Measurements from ENCODE around the gene C5.
"Not testable (repeated sequence)": the region's sequence is repeated elsewhere in the genome, so short reads cannot be mapped to it uniquely, and the experiment has no call there.

C5 gene

DNA sequence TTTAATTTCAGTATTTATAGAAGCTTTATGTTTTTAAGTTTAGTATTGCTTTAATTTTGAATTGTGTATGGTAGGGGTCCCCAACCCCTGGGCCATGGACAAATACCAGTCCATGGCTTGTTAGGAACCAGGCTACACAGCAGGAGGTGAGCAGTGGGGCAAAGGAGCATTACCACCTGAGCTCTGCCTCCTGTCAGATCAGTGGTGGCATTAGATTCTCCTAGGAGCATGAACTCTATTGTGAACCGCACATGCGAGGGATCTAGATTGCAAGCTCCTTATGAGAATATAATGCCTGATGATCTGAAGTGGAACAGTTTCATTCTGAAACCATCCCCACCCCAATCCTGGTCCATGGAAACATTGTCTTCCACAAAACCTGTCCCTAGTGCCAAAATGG, 1.9 kb downstream of the C5 start:
- no peak for DNase-seq

DNA sequence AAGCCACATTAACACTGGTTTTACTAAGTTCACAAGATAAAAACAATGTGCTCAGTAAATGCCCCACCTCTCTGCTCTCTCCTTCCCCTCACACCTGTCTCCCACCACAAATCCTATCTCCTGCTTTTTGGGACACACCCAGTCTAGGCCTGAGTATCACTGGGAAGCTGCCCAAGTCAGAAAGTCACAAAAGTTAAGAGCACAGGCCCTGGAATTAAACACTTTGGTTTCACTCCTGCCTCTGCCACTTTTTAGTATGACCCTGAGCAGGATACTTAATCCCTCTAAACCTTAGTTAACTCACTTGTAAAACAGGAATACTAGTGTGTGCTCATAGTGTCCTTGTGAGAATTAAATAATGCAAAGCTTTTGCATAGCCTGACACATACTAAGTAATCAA, 11.3 kb downstream of the C5 start:
- no peak for DNase-seq

DNA sequence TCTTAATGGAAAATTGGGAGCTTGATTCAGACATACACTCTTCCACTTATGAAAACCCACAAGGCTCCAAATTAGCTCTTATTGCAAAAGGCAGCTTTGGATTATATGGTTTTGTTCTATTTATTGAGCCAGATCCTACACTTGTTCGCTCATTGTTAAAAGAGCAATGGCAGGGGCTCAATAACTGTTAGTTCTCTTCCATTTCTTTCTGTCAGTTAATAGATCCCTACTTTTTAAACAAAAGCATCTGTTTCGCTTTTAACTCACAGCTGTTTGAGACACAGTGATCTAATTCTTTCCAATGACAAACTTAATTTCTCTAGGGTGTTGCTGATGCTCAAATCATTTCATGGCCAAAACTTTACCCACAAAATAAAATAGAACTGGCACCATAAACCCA, 11.7 kb downstream of the C5 start:
- DNase-seq: no peak

DNA sequence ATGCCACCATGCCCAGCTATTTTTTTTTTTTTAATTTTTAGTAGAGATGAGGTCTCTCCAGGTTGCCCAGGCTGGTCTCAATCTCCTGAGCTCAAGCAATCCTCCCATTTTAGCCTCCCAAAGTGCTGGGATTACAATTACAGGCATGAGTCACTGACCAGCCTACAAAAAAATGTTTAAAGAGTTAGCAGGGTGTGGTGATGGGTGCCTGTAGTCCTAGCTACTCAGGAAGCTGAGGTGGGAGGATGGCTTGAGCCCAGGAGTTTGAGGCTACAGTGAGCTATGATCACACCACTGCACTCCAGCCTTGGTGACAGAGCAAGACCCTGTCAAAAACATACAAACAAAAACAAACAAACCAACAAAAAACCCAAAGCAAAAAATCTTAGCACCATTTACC, 14.4 kb downstream of the C5 start:
- not testable (repeated sequence) for DNase-seq

DNA sequence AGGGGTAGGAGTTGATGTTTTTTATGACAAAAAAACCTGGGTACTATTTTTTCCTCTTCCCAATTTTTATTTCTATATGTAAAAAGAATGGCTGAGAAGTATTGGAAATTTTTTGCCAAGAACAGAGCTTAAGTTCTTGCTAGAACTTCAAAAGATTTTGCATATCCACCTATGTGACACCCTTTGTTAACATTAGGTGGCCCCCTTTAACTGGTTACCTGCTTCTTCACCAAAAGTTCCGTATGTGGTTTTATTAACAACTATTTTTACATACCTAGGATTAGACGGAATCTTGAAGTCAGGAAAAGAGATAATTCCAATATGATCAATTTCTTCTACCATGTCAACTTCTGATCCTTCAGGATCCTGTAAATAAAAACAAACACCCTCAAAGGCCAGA, 15.5 kb downstream of the C5 start:
- no peak for DNase-seq

DNA sequence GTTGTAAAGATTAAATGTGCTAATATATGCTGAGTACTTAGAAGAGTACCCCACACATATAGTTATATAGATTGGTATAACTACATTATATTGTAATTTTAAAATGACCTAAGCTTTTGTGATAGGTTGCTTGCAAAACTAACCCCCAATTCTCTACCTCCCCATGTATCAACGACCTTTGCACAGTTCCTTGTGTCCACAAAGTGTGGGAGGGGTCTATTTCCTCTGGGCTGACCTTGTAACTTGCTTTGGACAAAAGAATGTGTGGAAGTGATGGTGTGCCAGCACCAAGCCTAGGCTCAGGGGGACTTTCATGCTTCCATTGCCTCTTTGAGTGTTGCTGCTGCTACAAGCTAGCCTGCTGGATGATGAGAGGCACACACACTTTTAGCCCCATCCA, 20.6 kb downstream of the C5 start:
- no peak for DNase-seq

DNA sequence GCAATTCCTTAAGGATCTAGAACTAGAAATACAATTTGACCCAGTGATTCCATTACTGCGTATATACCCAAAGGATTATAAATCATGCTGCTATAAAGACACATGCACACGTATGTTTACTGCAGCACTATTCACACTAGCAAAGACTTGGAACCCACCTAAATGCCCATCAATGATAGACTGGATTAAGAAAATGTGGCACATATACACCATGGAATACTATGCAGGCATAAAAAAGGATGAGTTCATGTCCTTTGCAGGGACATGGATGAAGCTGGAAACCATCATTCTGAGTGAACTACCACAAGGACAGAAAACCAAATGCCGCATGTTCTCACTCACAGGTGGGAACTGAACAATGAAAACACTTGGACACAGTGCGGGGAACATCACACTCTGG, 21.8 kb downstream of the C5 start:
- not testable (repeated sequence) for DNase-seq

DNA sequence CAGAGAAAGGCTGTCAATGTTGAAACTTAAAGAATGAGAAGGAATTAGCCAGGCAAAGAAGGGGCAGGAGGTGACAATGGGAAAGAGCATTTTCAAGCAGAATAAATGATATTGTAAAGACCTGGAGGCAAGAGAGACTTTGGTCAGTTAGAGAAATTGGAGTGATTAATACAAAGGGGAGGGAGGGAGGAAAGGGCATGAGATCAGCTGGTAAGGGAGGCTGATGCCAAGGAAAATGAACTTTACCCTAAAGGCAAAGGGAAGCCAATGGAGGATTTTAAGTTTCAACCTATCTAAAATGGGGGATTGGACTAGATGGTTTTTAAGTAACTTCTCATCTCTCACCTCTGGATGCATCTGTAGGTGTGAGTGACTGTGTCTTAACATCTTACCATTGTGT, 23.3 kb downstream of the C5 start:
- no peak for DNase-seq

DNA sequence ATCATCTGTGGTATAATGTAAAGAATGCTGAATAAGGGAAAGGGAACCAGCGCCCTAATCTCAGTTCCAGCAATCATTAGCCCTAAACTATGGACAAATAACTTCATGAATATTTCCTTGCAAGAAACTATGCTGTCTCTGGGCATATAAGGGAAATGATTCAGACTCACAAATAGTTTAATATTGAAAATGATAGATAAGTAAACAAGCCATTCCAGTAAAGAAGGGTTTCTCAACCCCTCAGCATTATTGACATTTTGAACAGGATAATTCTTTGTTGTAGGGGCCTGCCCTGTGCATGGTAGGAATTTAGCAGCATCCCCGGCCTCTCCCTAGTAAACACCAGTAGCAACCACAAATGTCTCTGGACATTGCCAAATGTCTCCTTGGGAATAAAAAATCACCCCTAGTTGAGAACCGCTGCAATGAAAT, 23.8 kb downstream of the C5 start:
- DNase-seq: no peak

DNA sequence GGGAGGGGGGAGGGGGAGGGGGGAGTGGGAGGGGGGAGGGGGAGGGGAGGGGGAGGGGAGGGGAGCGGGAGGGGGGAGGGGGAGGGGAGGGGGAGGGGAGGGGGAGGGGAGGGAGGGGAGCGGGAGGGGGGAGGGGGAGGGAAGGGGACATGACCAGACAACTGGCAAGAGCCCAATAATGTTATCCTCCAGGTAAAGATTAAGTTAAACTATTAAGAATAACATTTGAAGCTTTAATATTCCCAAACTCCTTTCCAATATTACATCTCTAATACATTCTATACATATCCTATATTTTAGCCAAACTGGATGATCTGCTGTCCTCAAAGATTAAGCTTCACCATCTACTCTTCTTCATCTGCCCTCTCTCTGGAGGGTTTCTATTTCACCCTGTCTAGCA, 25.8 kb downstream of the C5 start:
- DNase-seq: no peak

DNA sequence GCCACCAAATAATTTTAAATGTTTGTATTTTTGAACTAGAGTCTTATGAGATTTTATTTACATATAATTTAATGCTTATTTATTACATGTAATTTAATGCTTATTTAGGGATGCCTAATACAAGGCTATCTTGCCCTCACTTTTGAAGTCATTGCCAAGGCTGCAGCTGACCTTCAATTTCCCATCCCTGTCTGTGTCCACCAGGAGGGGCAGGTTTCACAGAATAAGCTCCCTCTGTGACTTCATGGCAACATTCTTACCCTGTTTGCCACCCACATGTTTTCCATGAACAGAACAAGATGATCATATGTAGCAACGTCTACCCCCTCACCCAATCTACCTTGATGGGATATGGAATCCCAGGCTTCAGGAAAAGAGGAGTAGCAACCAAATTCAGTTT, 27.0 kb downstream of the C5 start:
- DNase-seq: no peak

DNA sequence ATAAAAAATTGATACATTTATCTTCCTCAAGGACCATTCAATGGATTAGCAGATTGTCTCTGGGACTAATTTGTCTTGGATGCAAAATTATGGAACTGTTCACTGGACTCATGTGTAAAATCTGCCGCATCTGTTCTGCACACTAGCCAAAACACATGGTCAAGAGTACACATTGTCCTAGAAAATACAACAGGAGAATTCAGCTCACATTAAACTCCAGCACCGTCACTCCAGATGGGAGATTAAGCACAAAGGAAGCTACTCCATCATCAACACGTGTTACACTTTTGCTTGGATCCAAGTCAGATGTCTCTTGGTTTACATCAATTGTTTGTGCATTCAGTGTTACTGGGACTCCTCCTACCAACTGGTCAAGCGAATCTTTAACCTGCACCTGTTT, 28.8 kb downstream of the C5 start:
- DNase-seq: no peak

DNA sequence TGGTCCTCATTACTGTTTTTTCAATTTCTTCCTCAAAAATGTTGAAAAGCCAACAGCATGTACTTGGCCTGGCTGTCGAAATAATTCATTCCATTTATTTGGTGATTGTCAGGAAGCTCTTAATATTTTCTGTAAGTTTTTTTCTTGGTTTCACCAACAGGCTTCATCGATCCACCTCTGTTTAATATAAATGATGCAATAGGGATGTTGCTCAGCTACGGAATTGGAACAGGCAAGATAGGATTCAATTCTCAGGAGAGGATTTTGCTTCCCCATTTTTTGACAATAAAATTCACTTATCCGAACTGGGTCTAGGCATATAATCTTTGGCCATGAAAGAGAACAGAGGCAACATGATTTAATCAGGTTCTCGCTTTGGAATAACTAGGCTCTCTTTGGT, 30.8 kb downstream of the C5 start:
- no peak for DNase-seq

DNA sequence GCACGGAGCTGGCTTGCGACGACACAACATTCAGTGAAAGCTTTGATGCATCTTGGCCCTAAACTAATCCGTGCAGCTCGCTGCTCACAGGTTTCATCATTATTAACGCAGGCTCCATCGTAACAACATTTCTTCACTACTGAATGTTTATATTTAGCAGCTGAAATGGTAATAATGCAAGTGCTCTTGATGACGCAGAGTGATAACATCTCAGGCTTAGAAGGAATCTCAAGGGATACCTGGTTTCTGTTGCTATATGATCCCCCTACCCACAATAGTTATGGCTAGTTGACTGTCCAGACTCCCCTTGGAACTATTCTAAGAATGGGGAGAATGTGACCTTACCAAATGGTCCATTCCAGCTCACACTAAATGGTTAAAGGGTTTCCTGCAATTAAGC, 36.2 kb downstream of the C5 start:
- DNase-seq: no peak

DNA sequence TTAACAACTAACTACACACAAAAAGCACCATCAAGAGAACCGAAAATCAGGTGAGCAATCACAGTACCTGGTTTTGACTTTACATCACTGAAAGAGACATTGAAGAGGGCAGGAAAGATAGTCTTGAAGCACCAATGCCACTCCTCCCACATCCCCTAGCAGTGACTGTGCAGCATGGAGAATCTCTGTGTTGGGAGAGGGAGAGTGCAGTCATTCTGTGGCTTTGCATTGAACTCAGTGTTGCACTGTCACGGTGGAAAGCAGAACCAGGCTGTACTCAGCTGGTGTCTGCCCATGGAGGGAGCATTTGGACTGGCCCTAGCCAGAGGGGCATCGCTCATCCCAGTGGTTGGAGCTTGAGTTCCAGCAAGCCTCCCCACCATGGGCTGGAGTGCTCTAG, 40.4 kb downstream of the C5 start:
- no peak for DNase-seq

DNA sequence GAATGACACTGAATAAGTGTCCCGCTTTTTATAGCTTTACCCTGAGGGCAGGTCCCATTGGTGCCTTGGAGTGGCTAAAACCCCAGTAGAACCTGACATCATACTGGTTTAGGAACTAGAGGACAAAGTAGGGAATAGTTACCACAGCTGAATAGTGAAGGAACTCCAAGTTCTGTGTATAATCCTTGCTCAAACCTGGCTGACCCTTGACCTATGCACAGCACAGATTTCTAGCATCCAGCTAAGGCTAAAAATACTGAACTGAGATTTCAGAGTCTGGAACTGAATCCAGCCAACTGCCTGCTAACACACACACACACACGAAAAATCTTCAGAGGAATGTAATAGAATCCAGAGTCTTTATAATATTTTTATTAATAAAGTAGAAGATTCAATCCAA, 50.8 kb downstream of the C5 start:
- no peak for DNase-seq

DNA sequence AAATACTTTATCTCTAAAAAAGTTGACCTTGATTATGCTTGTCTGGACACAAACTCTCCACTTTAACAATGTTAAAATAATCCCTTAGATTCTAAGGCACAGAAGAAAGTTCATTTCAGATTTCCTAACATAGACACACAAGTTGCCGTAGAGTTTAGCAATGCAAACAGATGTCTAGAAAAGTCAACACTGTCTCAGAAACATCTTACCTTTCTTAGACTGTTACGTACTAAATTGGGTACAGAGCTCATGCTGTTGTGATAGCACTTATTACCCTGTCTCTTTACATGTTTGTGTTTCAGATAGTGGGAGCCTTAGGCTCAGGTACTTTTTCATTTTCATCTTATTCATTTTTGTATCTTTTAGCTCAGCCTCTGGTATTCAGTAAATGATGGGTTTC, 52.0 kb downstream of the C5 start:
- DNase-seq: no peak

DNA sequence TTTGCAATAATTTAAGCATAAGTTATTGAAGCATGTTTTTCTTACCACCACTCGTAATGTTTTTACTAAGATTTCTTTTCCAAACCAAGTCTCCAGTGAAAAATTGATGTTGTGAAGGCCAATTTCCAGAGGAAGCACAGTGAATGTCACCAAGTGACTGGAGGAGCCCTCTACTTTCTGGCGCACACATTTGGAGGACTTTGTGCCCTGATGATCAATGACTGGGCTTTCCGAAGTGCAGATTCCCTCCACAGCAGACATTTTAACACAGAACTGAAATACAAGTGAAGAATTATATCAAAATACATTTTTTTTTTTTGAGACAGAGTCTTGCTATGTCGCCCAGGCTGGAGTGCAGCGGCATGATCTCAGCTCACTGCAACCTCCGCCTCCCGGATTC, 52.6 kb downstream of the C5 start:
- DNase-seq: no peak

DNA sequence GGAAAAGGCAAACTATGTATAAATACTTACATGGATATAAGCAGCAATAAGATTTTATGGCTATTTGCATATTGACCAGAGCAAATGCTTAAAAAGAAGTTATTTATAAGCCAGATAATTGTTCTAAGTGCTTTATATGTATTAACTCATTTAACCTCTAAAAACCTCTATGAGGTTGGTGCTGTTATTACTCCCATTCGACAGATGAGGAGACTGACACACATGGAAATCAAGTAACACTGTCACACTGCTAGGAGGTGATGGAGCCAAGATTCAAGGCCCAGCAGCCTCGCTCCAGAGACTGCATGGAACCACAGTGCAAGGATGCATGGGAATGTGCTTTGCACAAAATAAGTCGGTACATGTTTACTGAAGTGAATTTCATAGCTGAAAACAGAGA, 53.7 kb downstream of the C5 start:
- no peak for DNase-seq

DNA sequence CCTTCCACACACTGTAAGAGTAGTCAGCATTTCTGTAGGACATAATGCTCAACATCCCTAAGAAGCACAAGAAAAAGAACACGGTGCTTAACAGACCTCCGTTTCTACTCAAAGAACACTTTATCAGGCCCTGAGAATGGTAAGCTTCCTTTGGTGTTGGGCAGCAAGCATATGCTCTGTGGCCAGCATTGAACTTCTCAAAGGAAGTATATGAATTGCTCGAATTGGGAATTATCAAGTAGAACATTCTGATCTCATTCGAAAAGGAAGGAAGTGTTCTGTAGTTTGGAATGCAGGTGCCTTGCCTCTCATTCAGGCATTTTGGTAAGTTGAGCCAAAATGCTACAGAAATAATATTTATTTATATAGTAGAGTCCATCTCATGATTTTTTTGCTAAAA, 61.0 kb downstream of the C5 start:
- DNase-seq: no peak

DNA sequence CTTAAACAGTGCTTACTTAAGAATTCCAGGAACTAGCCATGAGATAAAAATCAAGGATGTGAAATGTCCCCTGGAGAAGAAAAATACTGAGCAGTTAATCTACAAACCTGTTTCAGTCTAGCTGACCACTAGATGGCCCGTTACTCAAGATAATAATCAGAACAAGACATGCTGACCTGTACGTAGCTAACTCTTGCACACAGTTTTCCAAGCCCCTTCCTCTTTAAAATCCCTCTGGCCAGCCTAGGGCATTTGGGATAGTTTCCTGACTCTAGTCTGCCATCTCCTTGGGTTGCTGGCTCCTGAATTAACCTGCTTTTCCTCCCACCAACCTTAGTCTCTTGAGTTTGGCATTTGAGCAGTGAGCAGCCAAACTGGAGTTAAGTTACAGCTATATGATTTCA, 64.3 kb downstream of the C5 start:
- DNase-seq: no peak

DNA sequence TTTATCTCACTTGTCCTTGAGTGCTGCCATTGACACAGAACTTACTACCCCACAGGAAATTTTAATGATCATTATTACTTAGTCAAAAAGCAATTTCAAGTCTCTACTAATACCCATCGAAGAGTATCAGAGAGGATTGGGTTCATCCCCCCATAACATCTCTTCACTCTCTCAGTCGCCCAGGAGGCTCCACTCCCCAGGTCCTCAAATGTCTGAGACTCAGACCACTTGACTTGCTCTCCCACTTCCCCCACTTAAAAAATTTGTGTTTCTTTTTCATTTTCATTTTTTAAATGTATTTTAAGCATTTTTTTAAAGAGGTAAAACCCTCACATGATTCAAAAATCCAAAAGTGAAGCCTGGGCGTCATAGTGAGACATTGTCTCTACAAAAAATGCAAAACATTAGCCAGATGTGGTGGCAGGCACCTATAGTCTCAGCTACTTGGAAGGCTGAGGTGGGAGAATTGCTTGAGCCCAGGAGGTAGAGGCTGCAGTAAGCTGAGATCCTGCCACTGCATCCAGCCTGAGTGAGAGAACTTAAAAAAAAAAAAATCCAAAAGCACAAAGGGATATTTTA, 66.7 kb downstream of the C5 start:
- no peak for DNase-seq

DNA sequence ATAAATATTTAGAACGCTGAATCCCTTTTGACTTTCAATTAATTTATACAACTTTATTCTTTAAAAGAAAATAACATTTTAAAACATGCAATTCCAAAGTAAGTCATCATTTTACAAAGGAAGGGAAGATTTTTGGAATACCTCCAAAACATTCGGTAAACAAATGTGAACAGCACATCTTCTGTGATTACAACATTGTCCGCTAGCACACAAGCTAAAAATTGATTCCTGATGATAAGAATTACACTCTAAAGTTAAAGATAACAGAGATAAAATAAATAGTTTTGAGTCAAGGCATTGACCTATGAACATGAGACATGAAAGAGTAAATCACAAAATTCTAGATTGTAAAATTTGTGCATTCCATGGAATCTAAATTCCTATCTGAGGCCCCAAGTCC, 67.2 kb downstream of the C5 start:
- no peak for DNase-seq

DNA sequence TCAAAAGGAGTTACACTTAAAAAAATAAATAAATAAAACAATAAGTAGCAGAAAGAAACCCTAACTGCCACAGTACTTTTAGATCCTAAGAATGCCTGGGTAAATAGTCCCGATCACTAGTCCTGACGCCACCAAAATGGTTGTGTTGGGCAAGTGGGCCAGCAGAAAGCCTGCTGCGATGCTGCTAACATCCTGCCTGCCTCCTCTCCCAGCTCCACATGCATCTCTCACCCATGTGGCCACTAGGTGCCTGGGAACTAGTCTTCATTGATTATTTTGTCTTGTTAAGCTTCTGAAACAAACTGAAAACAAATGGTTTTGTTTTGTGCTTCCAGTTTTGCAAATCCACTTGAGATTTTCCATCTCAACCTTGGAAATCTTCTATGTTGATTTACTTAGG, 69.1 kb downstream of the C5 start:
- DNase-seq: no peak

DNA sequence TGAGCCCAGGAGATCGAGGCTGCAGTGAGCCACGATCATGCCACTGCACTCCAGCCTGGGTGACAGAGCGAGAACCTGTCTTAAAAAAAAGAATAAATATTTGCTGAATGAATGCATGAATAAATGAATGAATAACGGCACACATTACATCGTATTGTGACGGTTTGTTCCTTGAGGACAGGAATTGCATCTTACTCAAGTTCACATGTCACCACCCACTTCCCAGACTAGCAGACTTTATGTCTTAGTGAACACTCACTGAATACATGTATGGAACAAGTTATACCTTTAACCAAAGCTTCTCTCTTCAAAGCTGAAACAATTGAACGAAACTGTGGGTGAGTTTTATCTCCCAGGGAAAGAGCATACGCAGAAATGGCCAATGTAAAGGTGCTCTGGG, 70.3 kb downstream of the C5 start:
- no peak for DNase-seq

DNA sequence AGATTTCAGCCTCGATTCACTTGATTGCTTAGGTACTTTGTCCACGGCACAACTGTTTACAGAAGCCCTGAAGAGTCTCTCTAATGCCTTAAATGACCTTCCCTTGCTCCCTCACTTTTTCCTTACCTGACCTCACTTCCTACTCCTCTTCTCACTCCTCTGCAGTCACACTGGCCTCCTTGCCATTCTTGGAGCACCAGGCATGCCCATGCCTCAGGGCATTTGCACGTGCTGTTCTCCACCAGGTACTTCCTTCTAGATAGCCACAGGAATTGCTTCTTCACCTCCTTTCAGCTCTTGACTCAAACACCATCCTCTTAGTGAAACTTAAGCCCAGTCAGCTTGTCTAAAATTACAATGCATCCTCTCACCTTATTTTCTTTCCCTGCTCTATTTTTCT, 71.1 kb downstream of the C5 start:
- DNase-seq: no peak
